ENCODE measurements around the gene SORCS2.

Gene SORCS2

DNA sequence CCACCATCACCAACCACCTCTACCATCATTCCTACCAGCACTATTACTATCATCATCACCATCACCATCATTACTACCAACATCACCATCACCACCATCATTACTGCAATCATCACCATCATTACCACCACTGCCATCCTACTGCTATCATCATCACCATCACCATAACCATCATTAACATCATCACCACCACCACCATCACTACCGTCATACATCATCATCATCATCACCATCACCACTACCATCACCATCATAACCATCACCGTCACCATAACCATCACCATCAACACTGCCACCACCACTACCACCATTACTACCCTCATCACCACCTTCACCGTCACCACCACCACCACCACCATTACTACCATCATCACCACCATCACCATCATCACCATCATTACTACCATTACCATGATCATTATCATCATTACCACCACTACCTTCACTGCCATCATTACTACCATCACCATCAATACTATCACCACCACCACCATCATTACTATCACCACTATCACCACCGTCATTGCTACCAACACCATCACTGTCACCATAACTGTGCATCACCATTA, 170.6 kb downstream of the SORCS2 start:
- no peak for DNase-seq

DNA sequence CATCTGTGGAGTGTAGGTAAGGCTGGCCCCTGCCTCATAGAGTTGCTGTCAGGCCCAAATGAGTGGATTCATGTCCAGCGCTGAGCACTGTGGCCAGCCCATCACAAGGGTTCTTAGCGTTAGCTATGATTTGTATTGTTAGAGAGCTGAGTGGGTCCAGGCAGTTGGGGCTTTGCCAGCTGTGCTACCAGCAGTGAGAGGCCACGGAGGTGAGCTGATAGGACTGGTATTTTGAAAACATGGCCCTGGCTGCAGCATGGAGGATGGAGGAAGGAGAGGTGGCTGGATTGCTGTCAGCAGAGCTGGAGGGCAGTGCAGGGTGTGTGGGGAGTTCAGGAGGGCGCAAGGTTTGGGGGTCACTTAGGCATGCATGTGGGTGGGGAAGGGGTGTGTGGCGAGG, 172.6 kb downstream of the SORCS2 start:
- no peak for DNase-seq

DNA sequence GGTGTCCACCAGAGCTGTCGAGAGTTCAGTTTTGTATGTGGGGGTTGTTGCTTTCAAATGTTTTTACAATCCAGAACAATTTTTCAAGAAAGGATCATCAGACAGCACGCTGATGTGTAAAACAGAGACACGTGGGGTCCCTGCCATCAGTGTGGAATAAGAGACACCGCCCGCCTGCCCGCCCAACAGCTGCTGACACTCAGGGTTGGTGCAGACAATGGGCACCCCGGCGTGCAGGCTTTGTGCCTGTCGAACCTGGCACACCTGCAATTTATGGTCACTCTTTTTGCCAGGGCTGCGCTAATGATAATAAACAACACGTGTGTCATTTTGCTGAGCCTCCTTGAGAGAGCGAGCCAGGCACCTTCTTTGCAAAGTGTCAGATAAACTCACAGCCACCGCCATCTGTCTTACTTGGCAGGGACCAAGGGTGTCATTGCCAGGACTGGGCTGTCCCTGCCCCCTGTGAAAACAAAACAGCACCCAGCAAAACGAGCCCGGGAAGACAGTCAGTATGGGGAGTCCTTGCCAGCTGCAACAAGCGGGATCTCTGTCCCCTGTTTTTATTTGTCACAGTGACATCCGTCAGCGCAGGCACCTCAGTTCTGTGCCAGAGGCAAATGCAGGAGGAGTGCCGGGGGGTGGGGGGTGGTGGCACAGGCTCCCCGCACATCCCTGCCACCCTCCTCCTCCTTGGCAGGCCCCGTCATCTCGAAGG, 173.3 kb downstream of the SORCS2 start:
- no peak for DNase-seq

DNA sequence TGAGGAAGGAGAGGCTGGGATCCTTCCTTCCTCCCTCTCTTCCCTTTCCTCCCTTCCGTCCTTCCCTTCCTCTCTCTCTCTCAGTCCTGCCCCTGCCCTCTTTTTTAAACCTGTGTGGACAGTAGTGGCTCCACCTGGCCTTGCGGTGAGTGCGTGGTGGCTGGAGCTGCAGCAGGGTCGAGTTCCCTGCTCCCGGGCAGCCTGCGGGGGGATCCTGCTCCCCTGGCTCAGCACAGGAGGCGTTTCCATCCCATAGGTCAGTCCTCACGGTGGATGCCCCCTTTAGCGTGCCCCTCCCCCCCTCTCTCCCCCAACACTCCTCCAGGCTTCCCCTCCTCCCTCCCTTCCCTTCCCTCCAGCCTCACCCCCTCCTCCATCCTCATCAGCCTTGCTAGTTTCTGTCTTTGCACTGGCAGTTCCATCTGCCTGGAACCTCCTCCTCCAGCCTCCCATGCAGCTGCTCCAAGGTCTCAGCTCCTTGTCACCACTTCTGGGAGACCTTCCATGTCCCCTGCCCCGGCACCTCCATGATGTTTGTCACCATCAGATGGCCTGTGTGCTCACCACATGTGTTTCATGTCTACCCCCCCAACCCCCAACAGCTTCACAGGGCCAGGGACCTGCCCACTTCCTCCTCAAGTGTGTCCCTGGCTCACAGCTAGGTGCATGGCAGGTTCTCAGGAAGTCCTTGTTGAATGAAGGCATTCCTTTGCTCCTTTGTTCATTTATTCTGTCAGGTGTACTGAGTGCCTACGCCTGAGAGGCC, 174.0 kb downstream of the SORCS2 start:
- no peak for DNase-seq

DNA sequence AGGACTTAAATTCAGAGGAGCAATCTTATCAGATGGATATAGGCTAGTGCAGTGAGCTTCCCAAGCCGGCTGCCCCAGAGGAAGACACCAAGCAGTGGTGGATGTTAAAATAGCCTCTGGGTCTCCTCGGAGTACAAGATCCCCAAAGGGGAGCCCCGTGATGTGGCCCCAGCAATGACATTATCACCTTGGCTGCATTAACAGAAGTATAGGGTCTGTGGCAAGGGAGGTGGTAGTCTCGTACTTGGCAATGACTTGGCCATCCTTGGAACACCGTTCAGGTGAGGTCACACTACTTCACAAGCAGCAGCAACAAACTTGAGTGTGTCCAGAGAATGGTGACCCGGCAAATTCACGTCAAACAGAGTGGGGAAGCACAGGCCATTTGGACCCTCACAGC, 174.6 kb downstream of the SORCS2 start:
- no peak for DNase-seq

DNA sequence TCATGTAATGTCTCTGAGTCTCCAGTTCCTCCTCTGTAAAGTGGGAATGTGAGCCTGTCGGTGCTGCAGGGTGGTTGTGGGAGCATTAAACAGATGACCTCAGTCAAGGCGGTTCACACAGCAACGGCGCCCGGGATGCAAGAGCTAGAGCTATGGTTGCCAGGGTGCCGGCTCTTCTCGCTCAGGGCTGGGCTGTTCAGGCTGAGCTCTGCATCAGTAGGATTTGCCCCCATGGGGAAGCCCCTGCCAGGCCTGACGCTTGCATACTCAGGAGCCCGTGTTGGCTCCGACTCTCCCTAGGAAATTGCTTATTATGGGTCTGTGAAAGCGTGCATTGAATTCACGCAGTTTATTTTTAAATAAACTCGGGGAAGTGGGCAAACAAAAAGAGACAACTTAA, 175.1 kb downstream of the SORCS2 start:
- DNase-seq: no peak

DNA sequence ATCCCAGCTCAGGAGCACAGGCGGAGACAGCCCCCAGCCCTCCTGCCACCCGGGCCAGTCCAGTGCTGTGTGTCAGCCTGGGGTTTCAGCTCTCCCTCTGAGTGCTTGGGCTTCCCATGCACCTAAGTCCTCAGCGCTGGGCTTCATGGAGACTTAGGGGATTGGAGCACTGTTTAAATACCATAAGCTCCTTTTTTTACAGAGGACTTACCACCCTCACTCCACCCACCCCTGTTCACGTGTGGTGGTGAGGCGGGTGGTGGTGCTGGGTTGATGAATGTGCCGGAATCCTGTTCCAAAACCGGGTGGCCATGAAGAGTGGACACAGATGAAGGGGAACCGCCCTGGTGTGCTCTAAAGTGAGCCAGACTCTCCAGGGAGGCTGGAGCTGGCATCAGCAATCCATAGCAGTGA, 175.5 kb downstream of the SORCS2 start:
- no peak for DNase-seq

DNA sequence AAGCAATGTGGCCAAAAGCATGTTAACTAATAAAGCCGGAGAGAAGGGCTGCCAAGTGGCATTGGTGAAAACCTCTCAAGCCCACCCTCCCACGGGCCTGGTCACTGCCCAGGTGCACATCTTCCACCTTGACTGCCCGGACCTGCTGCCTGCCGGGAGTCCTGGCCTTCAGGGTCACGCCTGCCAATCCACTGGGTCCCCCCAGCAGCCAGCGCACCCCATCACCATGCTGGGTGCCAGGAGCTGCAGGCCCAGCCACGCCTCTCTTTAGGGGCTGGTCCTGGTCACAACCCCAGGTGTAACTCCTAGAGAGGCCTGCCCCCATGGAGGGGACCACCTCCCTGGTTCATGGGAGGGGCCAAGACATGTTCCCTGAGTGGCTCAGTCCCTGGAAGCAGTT, 176.0 kb downstream of the SORCS2 start:
- no peak for DNase-seq

DNA sequence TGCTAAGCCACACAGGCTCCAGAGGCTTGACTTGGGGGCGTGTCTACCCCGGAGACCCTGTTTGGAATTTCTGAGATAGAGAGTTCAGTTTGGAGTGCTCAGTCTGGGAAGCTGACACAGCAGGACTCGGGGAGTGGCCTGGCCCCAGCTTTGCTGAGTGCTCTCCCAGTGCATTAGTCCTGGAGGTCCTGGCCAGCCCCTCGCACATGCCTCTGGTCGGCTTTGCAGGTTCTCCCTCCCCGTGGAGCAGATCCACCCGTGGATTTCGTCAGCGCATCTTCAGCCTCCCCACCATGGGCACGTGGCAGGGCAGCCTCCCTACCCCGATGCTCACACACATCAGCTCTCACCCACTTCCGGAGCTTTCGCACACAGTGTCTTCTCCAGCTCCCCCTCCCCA, 177.2 kb downstream of the SORCS2 start:
- no peak for DNase-seq

DNA sequence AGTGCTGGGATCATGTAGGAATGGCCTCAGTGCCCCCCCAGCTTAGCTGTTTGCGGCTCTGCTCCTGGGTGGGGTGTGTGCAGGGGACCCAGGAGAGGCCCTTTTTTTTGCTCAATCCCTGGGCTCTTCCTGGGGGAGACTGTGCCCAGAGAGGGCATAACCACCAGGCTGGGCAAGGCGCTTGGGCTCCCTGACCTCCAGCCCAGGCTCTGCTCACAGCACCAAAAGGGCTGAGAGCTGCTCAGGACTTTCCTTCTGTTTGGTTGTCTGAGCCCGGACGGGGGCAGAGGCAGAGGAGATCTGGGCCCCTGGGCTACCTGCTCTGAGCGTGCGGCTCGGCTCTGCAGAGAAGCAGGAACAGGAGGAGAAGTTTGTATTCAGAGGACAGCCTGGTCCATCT, 177.7 kb downstream of the SORCS2 start:
- DNase-seq: no peak

DNA sequence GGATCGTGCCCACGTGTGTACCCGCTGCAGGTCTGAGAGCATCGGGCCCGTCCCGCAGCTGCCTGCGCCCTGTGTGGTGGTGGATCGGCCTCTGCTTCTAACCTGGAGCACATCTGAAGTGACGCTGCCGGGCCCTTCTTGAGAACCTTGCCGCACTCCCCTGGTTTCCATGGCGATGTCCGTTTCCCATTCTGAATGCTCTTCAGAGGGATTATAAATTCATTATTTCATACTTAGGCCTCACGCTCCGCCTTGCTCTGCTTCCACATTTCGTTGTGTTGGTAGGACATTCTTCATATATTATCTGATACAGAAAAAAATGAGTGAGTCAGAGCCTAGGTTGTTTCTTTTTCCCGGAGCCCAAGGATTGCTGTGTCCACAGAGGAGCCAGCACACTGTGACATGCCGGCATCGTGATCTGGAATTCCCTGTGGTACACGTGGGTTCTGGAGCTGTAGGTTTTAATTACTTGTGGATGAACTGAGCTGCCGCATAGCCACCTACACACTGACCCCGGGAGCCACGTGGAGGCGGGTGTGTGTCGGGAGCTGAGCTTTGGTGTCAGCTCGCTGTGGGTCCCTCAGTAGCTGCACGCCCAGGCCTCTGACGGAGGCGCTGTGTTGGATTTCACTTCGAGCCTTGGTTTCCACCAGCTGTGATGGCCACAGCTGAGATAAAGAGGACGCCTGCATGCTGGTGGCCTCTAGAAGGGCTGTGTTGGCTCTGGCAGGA, 179.0 kb downstream of the SORCS2 start:
- DNase-seq: no peak

DNA sequence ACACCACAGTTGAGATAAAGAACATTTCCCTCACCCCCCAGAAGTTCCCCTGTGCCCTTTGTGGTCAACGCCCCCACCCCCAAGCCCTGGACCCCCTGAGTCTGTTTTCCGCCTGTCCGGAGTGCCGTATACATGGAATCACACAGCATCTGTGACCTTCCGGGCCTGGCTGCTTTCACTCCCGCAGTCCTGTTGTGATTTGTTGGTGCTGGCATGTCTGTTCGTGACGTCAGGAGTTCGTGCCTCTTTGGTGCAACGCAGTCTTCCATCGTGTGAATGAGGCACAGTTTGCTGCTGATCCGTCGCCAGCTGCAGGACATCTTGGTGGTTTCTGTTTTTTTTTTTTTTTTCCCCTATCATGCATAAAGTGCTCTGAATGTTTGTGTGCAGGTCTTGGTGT, 180.3 kb downstream of the SORCS2 start:
- DNase-seq: no peak

DNA sequence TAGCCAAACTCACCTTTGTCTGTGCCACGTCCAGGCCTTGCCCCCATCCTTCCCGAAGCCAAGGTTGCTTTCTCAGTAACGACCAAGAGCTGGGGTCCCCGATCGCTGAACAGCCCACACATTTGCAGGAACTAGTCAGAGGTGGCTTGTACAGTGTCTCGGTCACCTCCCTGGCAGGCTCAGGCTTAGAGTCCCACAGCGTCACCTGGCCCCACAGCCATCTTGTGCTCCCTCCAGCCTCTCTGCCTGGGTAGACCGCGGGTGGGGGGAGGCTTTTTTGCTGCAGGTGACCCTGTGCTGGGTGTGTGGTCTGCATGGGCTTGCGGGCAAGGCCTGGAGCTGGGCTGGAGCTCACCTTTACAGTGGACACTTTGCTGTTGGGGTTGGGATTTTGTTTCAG, 182.2 kb downstream of the SORCS2 start:
- DNase-seq: no peak

DNA sequence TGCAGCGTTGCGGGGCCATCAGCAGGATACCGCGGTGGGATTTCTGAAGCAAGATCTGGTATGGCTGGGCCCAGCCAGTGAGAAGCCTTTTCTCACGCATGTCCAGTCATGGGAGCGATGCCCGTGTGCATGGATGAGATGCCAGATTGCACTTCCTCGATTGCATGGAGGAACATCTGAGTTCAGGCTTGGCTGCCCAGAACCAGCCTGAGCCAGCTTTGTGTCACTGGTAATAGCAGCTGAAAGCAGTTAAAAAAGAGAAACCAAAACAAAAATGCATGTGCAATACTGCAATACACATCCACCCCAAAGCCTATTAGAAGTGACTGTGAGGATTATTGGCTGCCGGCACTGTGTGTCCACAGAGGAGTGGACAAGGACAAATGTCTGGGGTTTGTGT, 183.1 kb downstream of the SORCS2 start:
- no peak for DNase-seq

DNA sequence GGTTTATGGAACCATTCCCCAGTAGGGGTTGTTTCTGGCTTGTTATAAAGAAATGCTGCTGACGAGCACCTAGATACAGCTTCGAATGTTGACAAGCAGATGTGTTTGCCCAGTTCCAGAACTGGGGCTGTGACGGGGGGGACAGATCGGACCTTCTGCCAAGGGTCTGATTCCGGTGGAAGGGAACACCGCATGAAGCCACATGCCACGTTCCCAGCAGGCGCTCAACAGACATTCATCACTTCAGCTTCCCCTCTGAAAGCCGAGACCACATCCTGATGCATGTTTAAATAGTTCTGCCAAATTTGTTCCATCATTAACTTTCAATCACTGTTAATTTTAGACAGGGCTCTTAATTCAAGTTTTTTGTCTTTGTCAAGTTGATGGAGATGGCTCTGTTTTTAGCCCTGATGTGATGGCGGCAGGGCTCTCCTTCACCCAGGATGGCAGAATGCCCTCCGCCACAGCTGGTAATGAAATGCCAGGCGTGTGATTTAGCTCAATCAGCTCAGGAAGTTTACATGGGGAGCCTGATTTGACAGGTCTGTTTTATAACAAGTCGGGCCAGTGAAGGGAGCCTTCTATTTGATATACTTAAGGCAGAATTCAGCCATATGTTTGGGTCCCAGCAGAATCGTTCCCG, 185.0 kb downstream of the SORCS2 start:
- no peak for DNase-seq

DNA sequence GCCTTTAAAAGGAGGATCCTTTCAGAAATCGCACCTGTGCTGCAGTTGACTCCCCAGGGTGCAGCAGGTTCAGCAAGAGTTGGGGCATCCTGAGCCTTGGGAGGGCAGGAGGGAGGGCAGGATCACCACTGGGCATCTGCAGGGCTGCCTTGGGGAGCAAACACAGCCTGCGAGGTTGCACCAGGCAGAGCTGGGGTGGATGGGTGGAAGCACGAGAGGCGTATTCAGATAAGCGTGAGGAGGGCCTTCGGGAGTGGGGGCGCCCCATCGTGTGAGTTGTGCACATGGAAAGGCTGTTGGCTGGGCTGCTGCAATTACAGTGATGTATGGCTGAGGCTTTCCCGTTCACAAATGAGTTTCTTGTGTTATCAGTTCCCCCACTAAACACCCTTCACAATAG, 186.8 kb downstream of the SORCS2 start:
- no peak for DNase-seq

DNA sequence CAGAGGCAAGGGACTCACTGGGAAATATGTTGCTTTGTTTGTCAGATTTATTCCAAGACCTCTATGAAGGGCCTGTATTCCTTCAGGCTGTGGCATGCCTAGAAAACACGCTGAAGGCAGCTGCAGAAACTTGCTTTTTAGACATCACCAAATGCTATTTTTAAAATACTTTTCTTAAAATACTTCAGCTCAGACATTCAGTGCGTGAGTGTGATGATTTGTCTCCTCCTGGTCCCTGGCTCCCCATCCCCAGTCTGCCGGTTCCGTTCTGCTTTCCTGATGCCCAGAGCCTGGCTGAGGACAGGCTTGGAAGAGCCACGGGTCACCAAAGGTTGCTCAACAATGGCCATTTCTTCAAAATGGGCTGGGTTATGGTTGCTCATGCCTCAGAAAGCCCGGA, 187.4 kb downstream of the SORCS2 start:
- no peak for DNase-seq

DNA sequence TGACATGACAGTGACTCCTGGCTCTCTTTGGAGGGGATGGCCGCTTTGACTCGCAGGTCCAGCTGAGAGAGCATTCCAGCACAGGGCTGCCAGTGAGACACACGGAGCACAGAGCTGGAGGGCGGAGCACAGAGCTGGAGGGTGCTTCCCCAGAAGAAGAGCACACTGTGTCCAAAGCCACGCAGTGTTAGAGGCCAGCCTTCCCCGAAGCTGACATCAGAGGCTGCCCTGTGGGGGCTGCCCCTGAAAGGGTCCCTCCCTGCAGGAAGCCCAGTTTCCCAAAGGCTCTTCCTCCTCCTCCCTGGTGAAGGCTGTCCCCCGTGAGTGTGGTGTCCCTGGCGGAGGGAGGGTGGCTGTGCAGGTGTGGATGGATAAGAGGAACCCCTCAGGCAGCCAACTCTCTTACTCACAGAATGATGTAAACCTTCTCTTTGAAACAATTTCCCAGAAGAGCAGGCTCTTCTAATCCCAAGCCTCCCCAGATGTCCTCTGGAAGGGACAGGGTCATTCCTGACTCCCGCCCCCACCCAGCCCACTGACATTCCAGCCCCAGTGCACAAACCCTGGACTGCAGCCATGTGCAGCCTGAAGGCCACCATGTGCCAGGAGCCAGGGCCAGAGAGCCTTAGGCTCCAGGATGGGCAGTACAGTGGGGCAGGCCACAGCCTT, 189.0 kb downstream of the SORCS2 start:
- no peak for DNase-seq

DNA sequence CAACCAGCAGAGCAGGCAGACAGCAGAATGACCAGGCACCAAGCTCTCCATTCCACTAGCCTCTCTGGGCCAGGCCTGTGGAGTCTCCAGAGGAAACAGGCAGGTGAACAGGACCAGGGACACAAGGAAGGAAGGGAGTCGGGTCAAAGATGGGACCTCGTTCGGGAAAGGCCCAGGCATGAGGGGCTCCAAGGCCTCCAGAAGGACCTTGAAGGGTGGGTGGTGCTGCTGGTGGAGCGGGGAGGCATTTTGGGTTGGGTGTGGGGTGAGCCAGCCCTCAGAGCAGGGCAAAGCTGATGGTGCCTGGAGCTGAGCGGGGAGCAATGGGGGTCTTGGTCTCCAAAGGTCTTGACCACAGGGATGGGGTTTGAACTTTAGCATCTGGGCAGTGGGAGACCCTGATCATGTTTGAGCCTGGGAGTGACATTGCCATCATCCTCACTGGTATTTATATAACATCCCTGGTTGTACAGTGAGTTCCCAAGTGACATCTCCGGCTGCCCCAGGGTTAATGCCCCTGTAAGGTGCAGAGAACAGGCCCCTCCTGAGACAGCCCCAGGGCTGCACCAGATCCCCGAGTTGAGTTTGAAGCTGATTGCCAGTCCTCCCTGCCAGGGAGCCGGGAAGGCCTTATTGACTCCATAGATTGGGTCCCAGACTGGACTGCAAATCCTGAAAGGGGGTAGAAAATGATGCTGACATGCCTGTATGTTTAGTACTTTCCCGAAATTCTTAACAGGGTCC, 189.7 kb downstream of the SORCS2 start:
- DNase-seq: no peak

DNA sequence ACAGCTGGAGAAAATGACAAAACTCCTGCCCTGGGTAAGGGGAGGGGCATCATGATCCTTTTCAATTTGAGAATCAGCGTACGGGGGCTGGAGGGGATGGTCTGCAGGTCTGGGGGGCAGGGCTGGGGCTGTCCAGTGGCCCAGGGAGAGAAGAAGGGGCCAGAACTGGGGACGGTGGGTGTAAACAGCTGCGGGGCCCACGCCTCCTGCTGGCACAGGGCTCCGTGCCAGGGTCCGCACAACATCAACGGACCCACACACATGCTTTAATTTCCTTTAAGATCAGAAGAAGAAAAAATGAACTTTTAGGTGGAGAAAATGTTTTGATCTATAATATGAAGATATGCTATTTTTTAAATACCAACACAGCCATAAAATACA, 190.3 kb downstream of the SORCS2 start:
- no peak for DNase-seq

DNA sequence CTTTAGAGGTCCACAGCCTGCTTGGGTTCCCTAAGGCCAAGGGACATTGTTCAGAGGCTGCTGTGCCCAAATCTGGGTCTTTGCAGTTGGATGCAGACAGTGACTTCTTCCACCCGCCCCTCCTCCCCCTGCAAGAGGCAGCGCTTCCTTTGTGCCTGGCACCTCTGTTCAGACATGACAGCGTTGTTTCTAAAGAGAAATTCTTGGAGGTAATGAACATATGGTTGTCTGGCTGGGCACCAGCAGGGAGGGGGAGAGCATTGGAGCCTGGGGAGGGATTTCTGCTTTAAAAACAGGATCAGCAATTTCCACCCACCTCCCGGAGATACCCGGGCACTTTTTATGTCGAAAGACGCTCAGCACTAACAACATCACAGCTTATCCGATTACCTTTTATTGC, 190.9 kb downstream of the SORCS2 start:
- DNase-seq: no peak

Measured in NK-92 treated with Interleukin-12 subunit alpha and Interleukin-12 subunit beta, amount 100 ng/mL, for 24 hours (cell line).